Neural cell (in vitro differentiated cells): ENCODE data around the gene A4GALT. TPM values are rescaled to one million over a fixed set of nuclear protein-coding genes. Genes with fewer than 3 reads are reported as not detected.
A peak's percentile ranks its signal among the peaks of the same experiment; 100 is the strongest.

ENCODE experiments used
- H2AFZ ChIP-seq: fragments of 200-600, 300-800 bp; sonication (generic), shearing (Covaris generic); 2 replicates; pipeline ENCODE4 v1.6.0; 2014; ENCODE audit warnings: low read depth, mild to moderate bottlenecking, antibody characterized with exemption, low read length, moderate library complexity
- H3F3A ChIP-seq: fragments of 200-600 bp; shearing (Covaris generic); 2 replicates; pipeline ENCODE4 v1.6.1; 2016; ENCODE audit warnings: mild to moderate bottlenecking, moderate library complexity, mixed read lengths, antibody characterized with exemption, low read length; ENCODE audit not compliant: insufficient read depth, poor library complexity, severe bottlenecking
- H3K27ac ChIP-seq: fragments of 200-600, 300-800 bp; sonication (generic), shearing (Covaris generic); 2 replicates; pipeline ENCODE4 v1.5.1; 2014; ENCODE audit warnings: mild to moderate bottlenecking, low read length, moderate library complexity
- H3K27me3 ChIP-seq: fragments of 300-800, 200-600 bp; sonication (generic), shearing (Covaris generic); 2 replicates; pipeline ENCODE4 v1.6.0; 2014; ENCODE audit warnings: mild to moderate bottlenecking, low read depth, low read length, moderate library complexity; ENCODE audit not compliant: insufficient read depth
- H3K36me3 ChIP-seq: fragments of 300-800, 200-600 bp; sonication (generic), shearing (Covaris generic); 2 replicates; pipeline ENCODE4 v1.5.1; 2014; ENCODE audit warnings: mild to moderate bottlenecking, antibody characterized with exemption, low read length, moderate library complexity; ENCODE audit not compliant: insufficient read depth
- H3K4me2 ChIP-seq: fragments of 300-800, 200-600 bp; sonication (generic), shearing (Covaris generic); 2 replicates; pipeline ENCODE4 v1.6.0; 2014; ENCODE audit warnings: mild to moderate bottlenecking, low read length
- H3K4me3 ChIP-seq: fragments of 300-800, 200-600 bp; sonication (generic), shearing (Covaris generic); 2 replicates; pipeline ENCODE4 v1.5.1; 2014; ENCODE audit warnings: mild to moderate bottlenecking, low read length, moderate library complexity
- H3K79me2 ChIP-seq: fragments of 200-600 bp; shearing (Covaris generic); replicated peaks from 2 replicates; pipeline ENCODE4 v1.6.0; 2014; ENCODE audit warnings: mild to moderate bottlenecking, low read length, moderate library complexity; ENCODE audit not compliant: insufficient read depth
- H3K9ac ChIP-seq: fragments of 300-800, 200-600 bp; sonication (generic), shearing (Covaris generic); 2 replicates; pipeline ENCODE4 v1.6.1; 2016; ENCODE audit warnings: mild to moderate bottlenecking, low read length, mixed read lengths
- H3K9me2 ChIP-seq: fragments of 200-600 bp; shearing (Covaris generic); 2 replicates; pipeline ENCODE4 v1.6.1; 2016; ENCODE audit warnings: mild to moderate bottlenecking, low read length, mixed read lengths; ENCODE audit not compliant: insufficient read depth
- H3K9me3 ChIP-seq: fragments of 200-600, 300-800 bp; sonication (generic), shearing (Covaris generic); 2 replicates; pipeline ENCODE4 v1.6.1; 2016; ENCODE audit warnings: mild to moderate bottlenecking, mixed run types, low read length, moderate library complexity, mixed read lengths
- H4K20me1 ChIP-seq: fragments of 200-600 bp; shearing (Covaris generic); 2 replicates; pipeline ENCODE4 v1.6.1; 2016; ENCODE audit warnings: mild to moderate bottlenecking, mixed run types; ENCODE audit not compliant: insufficient read depth
- CTCF ChIP-seq: fragments of 450-650 bp; IDR thresholded peaks from 2 replicates; pipeline ENCODE4 v1.5.1; 2014; ENCODE audit warnings: antibody characterized with exemption, mild to moderate bottlenecking, moderate library complexity; ENCODE audit not compliant: poor library complexity, severe bottlenecking
- EP300 ChIP-seq: fragments of 450-650 bp; conservative IDR thresholded peaks from 2 replicates; pipeline ENCODE4 v1.6.1; 2014; ENCODE audit warnings: antibody characterized with exemption, mild to moderate bottlenecking, moderate library complexity; ENCODE audit not compliant: poor library complexity, severe bottlenecking
- EZH2 ChIP-seq: fragments of 200-600, 300-800 bp; shearing (Covaris generic), sonication (generic); IDR thresholded peaks from 2 replicates; pipeline ENCODE4 v1.6.1; 2014; ENCODE audit warnings: antibody characterized with exemption, low read length, borderline replicate concordance, mild to moderate bottlenecking; ENCODE audit not compliant: insufficient read depth, poor library complexity, severe bottlenecking
- MXI1 ChIP-seq: fragments of 450-650 bp; conservative IDR thresholded peaks from 2 replicates; pipeline ENCODE4 v1.6.1; 2014; ENCODE audit warnings: antibody characterized with exemption, mild to moderate bottlenecking; ENCODE audit not compliant: poor library complexity, severe bottlenecking
- POLR2AphosphoS5 ChIP-seq: IDR thresholded peaks from 2 replicates; pipeline ENCODE4 v1.6.1; 2012
- RAD21 ChIP-seq: fragments of 450-650 bp; conservative IDR thresholded peaks from 2 replicates; pipeline ENCODE4 v1.6.1; 2014; ENCODE audit warnings: antibody characterized with exemption, mild to moderate bottlenecking, moderate library complexity
- REST ChIP-seq: IDR thresholded peaks from 2 replicates; pipeline ENCODE4 v1.6.1; 2012; ENCODE audit warnings: borderline replicate concordance
- polyA plus RNA-seq: library from polyadenylated mRNA; depleted of rRNA; stranded (reverse); fragments of >200 nt; gene quantifications from 2 replicates; pipeline ENCODE4 v1.2.3, GENCODE V29; 2014

A4GALT gene
- polyA plus RNA-seq, 1 donor from 2014 or later: not detected

GRCh38 chr22:42656578-42656977, 64.1 kb downstream of the A4GALT start:
- Histone ChIP-seq H3K27me3 (peaks cover under 1% of the 10 kb centered on the region), H3K36me3 (no peaks in the 10 kb centered on the region), H3K4me3 (no peak overlapping the region), H3K79me2 (no peaks in the 10 kb centered on the region), H3K9me2 (no peaks in the 10 kb centered on the region), H3F3A (no peaks in the 10 kb centered on the region), H3K27ac (peak overlapping the region; percentile 66), H3K4me2 (no peak overlapping the region), H2AFZ (no peak overlapping the region), H3K9ac (no peak overlapping the region), H4K20me1 (no peaks in the 10 kb centered on the region), H3K9me3 (no peaks in the 10 kb centered on the region)
- no peak for TF ChIP-seq EP300
- TF ChIP-seq CTCF: no peak
- no peak for TF ChIP-seq POLR2AphosphoS5
- TF ChIP-seq REST: no peak
- TF ChIP-seq MXI1: no peak
- no peak for TF ChIP-seq EZH2
- no peak for TF ChIP-seq RAD21

DNA sequence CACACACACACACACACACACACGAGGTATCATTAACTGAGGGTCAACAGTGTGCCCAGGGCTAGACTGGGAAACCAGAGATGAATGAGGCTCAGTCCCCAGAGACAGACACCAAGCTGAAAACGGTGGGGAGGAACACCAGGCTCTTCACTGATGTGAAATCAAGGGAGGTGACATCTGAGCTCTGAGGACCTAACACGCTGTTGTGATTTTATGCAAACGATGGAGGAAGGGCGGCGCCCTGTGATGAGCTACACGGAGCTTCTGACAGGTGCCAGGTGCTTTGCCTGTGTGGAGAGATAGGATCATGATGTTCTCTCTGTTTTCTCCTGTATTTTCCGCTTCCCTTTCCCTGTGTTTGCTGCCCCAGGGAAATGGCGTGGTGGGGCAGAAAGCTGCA, 65.0 kb downstream of the A4GALT start:
- peak; percentile 54 for TF ChIP-seq EP300
- TF ChIP-seq POLR2AphosphoS5: peak; percentile 46
- TF ChIP-seq EZH2: no peak
- peak; percentile 51 for TF ChIP-seq REST
- no peak overlapping the region for H3K4me3 ChIP-seq
- no peaks in the 10 kb centered on the region for H3K36me3 ChIP-seq
- H3K4me2 ChIP-seq: no peak overlapping the region
- H3K79me2 ChIP-seq: no peaks in the 10 kb centered on the region
- H3K9me2 ChIP-seq: no peaks in the 10 kb centered on the region
- H3K9me3 ChIP-seq: no peaks in the 10 kb centered on the region
- no peaks in the 10 kb centered on the region for H3K27me3 ChIP-seq
- H3K27ac ChIP-seq: peak overlapping the region; percentile 66
- no peaks in the 10 kb centered on the region for H4K20me1 ChIP-seq
- peak overlapping the region; percentile 47 for H3K9ac ChIP-seq
- H2AFZ ChIP-seq: no peak overlapping the region
- H3F3A ChIP-seq: no peaks in the 10 kb centered on the region
